Measurements from ENCODE around the gene ADORA3. TPM values are rescaled to one million over a fixed set of nuclear protein-coding genes. Genes with fewer than 3 reads are reported as not detected.

Gene ADORA3
- total RNA-seq, 1 experiment from 2014 or later = 0.15 TPM

GRCh38 chr1:111471012-111471411 is 32.4 kb downstream of the ADORA3 start:
- no peak overlapping the region for H3K27ac Mint-ChIP-seq
- CTCF ChIA-PET = interaction anchor here (1.1 kb wide), 1 partner anchor 11 kb away, joined by 4 read pairs; no protein-coding TSS in a partner anchor
- H3K9me3 Mint-ChIP-seq = no peaks in the 10 kb centered on the region
- POLR2A ChIA-PET = no interaction called here
- no peaks in the 10 kb centered on the region for H3K36me3 Mint-ChIP-seq
- no peak for TF ChIP-seq ATF6 (CRISPR knock-in tag; IDR thresholded peaks at IDR 0.05)
- no peak for TF ChIP-seq MAX (CRISPR knock-in tag; IDR thresholded peaks at IDR 0.05)
- TF ChIP-seq KAT7 (CRISPR knock-in tag; IDR thresholded peaks at IDR 0.05; ENCODE audit: borderline replicate concordance) = no peak
- TF ChIP-seq ZNF263 (CRISPR knock-in tag; IDR thresholded peaks at IDR 0.05; ENCODE audit: low read depth) = no peak
- TF ChIP-seq ZNF281 (CRISPR knock-in tag; IDR thresholded peaks at IDR 0.05) = no peak
- TF ChIP-seq OVOL2 (CRISPR knock-in tag; IDR thresholded peaks at IDR 0.05; ENCODE audit: borderline replicate concordance) = no peak
- TF ChIP-seq ESRRA (CRISPR knock-in tag; IDR thresholded peaks at IDR 0.05; ENCODE audit: borderline replicate concordance) = no peak
- no peak for TF ChIP-seq AR (CRISPR knock-in tag; IDR thresholded peaks at IDR 0.05)
- TF ChIP-seq CBFB (CRISPR knock-in tag; IDR thresholded peaks at IDR 0.05; ENCODE audit: low read depth) = no peak
- no peak for TF ChIP-seq ARID4B (CRISPR knock-in tag; IDR thresholded peaks at IDR 0.05; ENCODE audit: borderline replicate concordance)
- no peak for TF ChIP-seq NFE2L1 (CRISPR knock-in tag; IDR thresholded peaks at IDR 0.05)
- no peak for TF ChIP-seq GABPB1 (CRISPR knock-in tag; IDR thresholded peaks at IDR 0.05)
- no peak for TF ChIP-seq RELA (CRISPR knock-in tag; IDR thresholded peaks at IDR 0.05; ENCODE audit: borderline replicate concordance)
- no peak overlapping the region for H3K4me3 Mint-ChIP-seq
- 0 out of 2 replicates have a peak, but pooled peaks cover 2% of the 10 kb centered on the region for H3K4me1 Mint-ChIP-seq
- DNase-seq (ENCODE audit: low spot score) (no peak), ATAC-seq (no peak)
- no peaks in the 10 kb centered on the region for H3K27me3 Mint-ChIP-seq (ENCODE audit: low read depth)

- Mint-ChIP-seq H3K27me3 (ENCODE audit: low read depth) (no peaks in the 10 kb centered on the region), H3K36me3 (no peaks in the 10 kb centered on the region), H3K4me1 (no peaks in the 10 kb centered on the region), H3K4me3 (no peak overlapping the region), H3K9me3 (no peaks in the 10 kb centered on the region), H3K27ac (no peak overlapping the region)
- CTCF ChIA-PET = no interaction called here
- TF ChIP-seq SP1 (CRISPR knock-in tag; conservative IDR thresholded peaks at IDR 0.05) (no peak), ZNF138 (CRISPR knock-in tag; conservative IDR thresholded peaks at IDR 0.05) (no peak), NFYB (CRISPR knock-in tag; conservative IDR thresholded peaks at IDR 0.05; ENCODE audit: low read depth) (no peak), ATF1 (CRISPR knock-in tag; IDR thresholded peaks at IDR 0.05) (no peak), JUN (CRISPR knock-in tag; IDR thresholded peaks at IDR 0.05) (no peak), HMGXB4 (CRISPR knock-in tag; IDR thresholded peaks at IDR 0.05) (no peak)
- no peak for DNase-seq (ENCODE audit: low spot score)
- no peak for ATAC-seq
- POLR2A ChIA-PET = no interaction called here
Measured at GRCh38 chr1:111470596-111470995, 32.8 kb downstream of the ADORA3 start.
